AG04450 (cell line): ENCODE data around the gene PALLD. TPM values are rescaled to one million over a fixed set of nuclear protein-coding genes. Genes with fewer than 3 reads are reported as not detected.

Experiments
- CTCF ChIA-PET: fragments of 300-600, 350-600 bp; formaldehyde crosslinking; extraction: SDS; loops from one replicate; lab custom pipeline; 2022; ENCODE audit warnings: antibody characterized with exemption, inconsistent platforms; lab: Charles Lee
- POLR2A ChIA-PET: fragments of 350-600 bp; formaldehyde crosslinking; extraction: SDS; loops from one replicate; lab custom pipeline; 2021; ENCODE audit warnings: antibody characterized with exemption, inconsistent platforms; lab: Yijun Ruan, JAX
- DNase-seq: peaks from one replicate; pipeline ENCODE4 v3.0.0-alpha.2; 2011; ENCODE audit warnings: low read depth, low spot score
- H3K27ac ChIP-seq: one replicate; pipeline ENCODE4 v1.5.1; 2012; ENCODE audit warnings: low read depth, low read length, control low read depth
- H3K27me3 ChIP-seq: one replicate; pipeline ENCODE4 v1.6.0; 2012; ENCODE audit warnings: low read length; ENCODE audit not compliant: control insufficient read depth, insufficient read depth
- H3K4me3 ChIP-seq: 2 replicates; pipeline ENCODE4 v1.5.1; 2011; ENCODE audit warnings: mild to moderate bottlenecking, low read depth, low read length, control low read depth
- H3K9me3 ChIP-seq: 2 replicates; pipeline ENCODE4 v1.5.1; 2012; ENCODE audit warnings: low read length; ENCODE audit not compliant: control insufficient read depth, insufficient read depth
- CTCF ChIP-seq: IDR thresholded peaks from 2 replicates; pipeline ENCODE4 v1.5.1; 2011; ENCODE audit warnings: low read depth, low read length, control low read depth, inconsistent platforms
- polyA plus RNA-seq: library from polyadenylated mRNA; depleted of rRNA; stranded (reverse); fragments of >200 nt; gene quantifications from 2 replicates; pipeline ENCODE4 v1.2.3, GENCODE V29; 2011

PALLD gene
- polyA plus RNA-seq, 1 experiment: 159 TPM

DNA sequence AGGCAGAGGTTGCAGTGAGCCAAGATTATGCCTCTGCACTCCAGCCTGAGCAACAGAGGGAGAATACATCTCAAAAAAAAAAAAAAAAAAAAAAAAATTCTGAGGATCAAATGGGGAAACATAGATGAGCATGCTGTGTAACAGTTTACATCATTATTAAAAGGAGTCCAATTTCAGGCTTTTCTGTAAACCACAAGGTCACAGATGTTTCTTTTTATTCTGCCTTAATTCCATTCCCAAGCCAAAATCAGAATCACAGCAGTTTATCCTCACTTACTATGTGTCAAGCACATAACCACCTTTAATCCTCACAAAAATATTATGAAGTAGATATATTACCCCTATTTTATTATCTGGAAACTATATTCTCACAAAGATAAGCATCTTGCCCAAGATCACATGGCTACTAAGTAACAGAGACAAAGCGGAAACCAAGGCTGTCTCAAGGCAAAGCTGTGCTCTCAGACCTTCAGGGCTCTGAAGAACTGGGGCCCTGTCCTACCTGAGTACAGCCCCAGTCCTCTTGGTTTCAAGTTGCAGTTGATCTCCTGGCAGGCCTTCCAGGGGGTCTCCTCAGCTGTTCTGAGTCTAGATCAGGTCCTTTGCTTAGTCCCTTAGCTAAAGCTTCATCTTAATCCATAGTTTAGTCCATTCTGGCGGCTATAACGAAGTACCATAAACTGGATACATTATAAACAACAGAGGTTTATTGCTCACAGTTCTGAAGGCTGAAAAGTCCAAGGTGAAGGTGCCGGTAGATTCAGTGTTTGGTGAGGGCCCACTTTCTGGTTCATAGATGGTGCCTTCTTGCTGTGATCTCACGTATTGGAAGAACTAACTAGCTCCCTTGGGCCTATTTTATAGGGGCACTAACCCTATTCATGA is 141.3 kb downstream of the PALLD start:
- POLR2A ChIA-PET: interaction anchor here (0.7 to 2.0 kb wide), 5 partner anchors 13 to 435 kb away, joined by 3 to 19 read pairs (median 7); no protein-coding TSS in a partner anchor
- TF ChIP-seq CTCF: no peak
- no peaks in the 10 kb centered on the region for H3K9me3 ChIP-seq
- no peak for DNase-seq
- no peaks in the 10 kb centered on the region for H3K27me3 ChIP-seq
- H3K4me3 ChIP-seq: no peak overlapping the region
- CTCF ChIA-PET: no interaction called here
- H3K27ac ChIP-seq: no peak overlapping the region

GRCh38 chr4:168639914-168640313 is 143.1 kb downstream of the PALLD start:
- Histone ChIP-seq H3K27me3 (no peaks in the 10 kb centered on the region), H3K4me3 (no peak overlapping the region), H3K27ac (no peak overlapping the region), H3K9me3 (no peaks in the 10 kb centered on the region)
- POLR2A ChIA-PET: no interaction called here
- no peak for TF ChIP-seq CTCF
- CTCF ChIA-PET: no interaction called here
- DNase-seq: no peak

DNA sequence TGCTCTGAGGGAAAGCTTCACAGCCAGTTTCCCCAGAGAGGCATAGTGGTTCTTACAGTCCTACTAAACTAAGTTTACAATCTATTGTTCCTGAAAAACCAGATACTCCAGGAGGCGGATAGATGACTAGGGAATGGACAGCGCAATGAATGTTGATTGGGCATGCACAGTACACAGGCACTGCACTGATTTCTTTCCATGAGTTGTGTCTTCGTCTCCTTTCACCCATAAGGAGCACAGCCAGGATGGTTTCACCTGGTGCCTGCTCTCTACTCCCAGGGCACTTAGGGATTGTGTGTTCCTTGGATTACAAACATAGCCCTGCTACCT is 144.9 kb downstream of the PALLD start:
- no peaks in the 10 kb centered on the region for H3K27me3 ChIP-seq
- ChIA-PET CTCF (no interaction called here), POLR2A (no interaction called here)
- no peak for TF ChIP-seq CTCF
- no peaks in the 10 kb centered on the region for H3K9me3 ChIP-seq
- no peak overlapping the region for H3K4me3 ChIP-seq
- no peak overlapping the region for H3K27ac ChIP-seq
- DNase-seq: no peak

DNA sequence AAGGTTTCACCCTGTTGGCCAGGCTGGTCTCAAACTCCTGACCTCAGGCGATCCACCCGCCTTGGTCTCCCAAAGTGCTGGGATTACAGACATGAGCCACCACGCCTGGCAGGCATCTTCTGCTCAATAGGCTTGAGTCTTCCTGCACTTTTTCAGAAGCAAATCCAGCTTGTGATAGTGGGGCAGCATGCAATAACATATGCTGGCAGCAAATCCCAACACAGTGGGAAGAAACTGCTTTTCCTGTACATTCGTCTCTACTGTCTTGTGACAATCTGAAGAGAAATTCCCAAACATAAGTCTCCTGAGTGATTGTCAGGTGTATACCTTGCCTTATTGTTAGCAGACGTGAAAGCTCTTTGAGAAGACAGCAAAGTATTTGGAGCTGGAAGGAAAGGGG is 145.7 kb downstream of the PALLD start:
- CTCF ChIA-PET: interaction anchor here (1.0 kb wide), 1 partner anchor 57 kb away, joined by 4 read pairs; no protein-coding TSS in a partner anchor
- TF ChIP-seq CTCF: no peak
- DNase-seq: no peak
- H3K4me3 ChIP-seq: no peak overlapping the region
- H3K9me3 ChIP-seq: no peaks in the 10 kb centered on the region
- no peaks in the 10 kb centered on the region for H3K27me3 ChIP-seq
- H3K27ac ChIP-seq: no peak overlapping the region
- POLR2A ChIA-PET: no interaction called here

GRCh38 chr4:168643111-168643795 is 146.4 kb downstream of the PALLD start:
- ChIA-PET POLR2A (no interaction called here), CTCF (interaction anchor here (0.6 to 1.0 kb wide), 2 partner anchors 31 to 58 kb away, joined by 4 read pairs; no protein-coding TSS in a partner anchor)
- H3K9me3 ChIP-seq: no peaks in the 10 kb centered on the region
- DNase-seq: no peak
- H3K27ac ChIP-seq: no peak overlapping the region
- TF ChIP-seq CTCF: no peak
- no peak overlapping the region for H3K4me3 ChIP-seq
- H3K27me3 ChIP-seq: no peaks in the 10 kb centered on the region
